NB4 (cell line): ENCODE data around the gene VGF.

Experiments used
- DNase-seq: peaks from one replicate; pipeline ENCODE4 v3.0.0; 2010; ENCODE audit warnings: low read depth
- H3K4me3 ChIP-seq: one replicate; pipeline ENCODE4 v1.5.1; 2011; ENCODE audit warnings: mild to moderate bottlenecking, low read depth, low read length, moderate library complexity
- MYC ChIP-seq: IDR thresholded peaks from 2 replicates; pipeline ENCODE4 v1.6.1; 2011; ENCODE audit warnings: low read depth, low read length
- POLR2A ChIP-seq: IDR thresholded peaks from 2 replicates; pipeline ENCODE4 v1.6.1; 2011; ENCODE audit warnings: mild to moderate bottlenecking; ENCODE audit not compliant: insufficient read length; ENCODE audit errors: extremely low read depth
- TF ChIP-seq, protein P1 (sequence below): IDR thresholded peaks from 2 replicates; pipeline ENCODE4 v1.6.1; 2011; ENCODE audit warnings: low read depth, low read length
- TF ChIP-seq, protein P2 (sequence below): IDR thresholded peaks from one replicate; pipeline ENCODE4 v1.5.1; 2012; ENCODE audit warnings: low read depth, low read length

The VGF gene

DNA sequence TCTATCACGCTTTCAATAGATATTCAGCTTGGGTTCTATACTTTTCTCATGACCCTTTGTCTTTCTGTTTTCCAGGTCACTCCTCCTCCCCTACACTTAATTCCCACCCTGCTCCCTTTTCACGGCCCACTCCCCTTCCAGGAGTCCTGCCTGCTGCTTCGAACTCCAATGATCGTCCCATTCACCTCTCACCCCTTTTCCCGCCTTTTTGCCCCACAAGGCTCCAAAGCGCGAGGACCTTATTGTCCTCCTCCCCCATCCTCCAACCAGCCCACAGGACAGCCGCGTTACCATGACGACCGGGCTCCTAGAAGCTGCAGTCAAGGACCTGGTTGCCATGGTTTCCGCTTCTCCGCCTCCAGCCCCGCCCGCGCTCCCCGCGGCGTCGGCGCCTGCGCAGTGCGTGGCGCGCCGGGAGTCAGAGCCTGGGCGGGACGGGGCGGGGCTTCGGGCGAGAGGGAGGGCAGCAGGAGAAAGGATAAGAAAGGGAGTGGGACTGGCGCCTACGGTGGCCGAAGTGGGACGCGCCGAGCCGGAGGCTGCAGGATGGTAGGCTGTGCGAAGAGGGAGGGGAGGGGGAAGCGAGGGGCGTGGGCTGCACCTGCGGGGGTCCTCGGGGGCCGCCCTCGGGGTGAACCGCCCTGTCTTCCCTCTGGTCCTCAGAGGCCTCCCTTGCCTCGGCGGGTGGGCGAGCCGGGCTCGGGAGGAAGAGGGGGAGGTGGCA is 11.2 kb downstream of the VGF start, which contains the start of gene AP1S1:
TSS of gene AP1S1 (plus strand) at position 508 of the 724 bp plus-strand sequence. CDS start at position 547, 39 bp downstream.
- peak within 1 kb of the TSS; percentile 69 for H3K4me3 ChIP-seq
- DNase-seq, result peak; percentile 96
- TF ChIP-seq POLR2A (no peak), MYC (no peak)
- TF ChIP-seq, protein P1, sequence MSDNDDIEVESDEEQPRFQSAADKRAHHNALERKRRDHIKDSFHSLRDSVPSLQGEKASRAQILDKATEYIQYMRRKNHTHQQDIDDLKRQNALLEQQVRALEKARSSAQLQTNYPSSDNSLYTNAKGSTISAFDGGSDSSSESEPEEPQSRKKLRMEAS, result no peak; the same call in 1 of the 2 replicates
- TF ChIP-seq, protein P2, sequence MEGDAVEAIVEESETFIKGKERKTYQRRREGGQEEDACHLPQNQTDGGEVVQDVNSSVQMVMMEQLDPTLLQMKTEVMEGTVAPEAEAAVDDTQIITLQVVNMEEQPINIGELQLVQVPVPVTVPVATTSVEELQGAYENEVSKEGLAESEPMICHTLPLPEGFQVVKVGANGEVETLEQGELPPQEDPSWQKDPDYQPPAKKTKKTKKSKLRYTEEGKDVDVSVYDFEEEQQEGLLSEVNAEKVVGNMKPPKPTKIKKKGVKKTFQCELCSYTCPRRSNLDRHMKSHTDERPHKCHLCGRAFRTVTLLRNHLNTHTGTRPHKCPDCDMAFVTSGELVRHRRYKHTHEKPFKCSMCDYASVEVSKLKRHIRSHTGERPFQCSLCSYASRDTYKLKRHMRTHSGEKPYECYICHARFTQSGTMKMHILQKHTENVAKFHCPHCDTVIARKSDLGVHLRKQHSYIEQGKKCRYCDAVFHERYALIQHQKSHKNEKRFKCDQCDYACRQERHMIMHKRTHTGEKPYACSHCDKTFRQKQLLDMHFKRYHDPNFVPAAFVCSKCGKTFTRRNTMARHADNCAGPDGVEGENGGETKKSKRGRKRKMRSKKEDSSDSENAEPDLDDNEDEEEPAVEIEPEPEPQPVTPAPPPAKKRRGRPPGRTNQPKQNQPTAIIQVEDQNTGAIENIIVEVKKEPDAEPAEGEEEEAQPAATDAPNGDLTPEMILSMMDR, result no peak

DNA sequence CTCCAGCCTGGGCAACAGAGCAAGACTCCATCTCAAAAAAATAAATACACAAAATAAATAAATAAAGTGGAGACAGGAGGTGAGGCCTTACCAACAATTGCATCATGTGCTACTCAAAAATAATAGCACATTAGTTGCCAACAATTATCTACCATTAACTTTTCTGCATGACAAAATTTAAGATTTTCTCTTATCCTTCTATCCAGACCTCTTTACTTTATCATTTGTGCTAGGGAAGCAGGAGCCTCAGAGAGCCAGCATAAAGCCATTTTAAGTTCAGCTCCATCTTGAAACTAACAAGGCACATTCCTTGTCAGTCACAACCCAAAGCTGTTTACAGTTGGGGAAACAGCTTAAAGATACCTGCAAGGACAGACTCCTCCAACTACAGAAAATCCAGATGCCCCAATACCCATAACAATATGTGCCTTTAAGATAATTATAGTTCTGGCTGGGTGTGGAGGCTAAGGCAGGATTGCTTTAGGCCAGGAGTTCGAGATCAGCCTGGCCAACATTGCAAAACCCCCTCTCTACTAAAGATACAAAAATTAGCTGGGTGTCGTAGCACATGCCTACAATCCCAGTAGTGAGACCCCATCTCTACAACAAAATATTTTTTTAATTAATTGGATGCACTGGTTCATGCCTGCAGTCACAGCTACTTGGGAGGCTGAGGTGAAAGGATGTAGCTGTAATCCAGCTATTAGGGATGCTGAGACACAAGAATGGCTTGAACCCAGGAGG is 13.3 kb downstream of the VGF start:
- no peak for DNase-seq
- TF ChIP-seq, protein P1, result no peak
- TF ChIP-seq MYC (no peak), POLR2A (no peak)
- TF ChIP-seq, protein P2, result no peak
- H3K4me3 ChIP-seq, result no peak overlapping the region

DNA sequence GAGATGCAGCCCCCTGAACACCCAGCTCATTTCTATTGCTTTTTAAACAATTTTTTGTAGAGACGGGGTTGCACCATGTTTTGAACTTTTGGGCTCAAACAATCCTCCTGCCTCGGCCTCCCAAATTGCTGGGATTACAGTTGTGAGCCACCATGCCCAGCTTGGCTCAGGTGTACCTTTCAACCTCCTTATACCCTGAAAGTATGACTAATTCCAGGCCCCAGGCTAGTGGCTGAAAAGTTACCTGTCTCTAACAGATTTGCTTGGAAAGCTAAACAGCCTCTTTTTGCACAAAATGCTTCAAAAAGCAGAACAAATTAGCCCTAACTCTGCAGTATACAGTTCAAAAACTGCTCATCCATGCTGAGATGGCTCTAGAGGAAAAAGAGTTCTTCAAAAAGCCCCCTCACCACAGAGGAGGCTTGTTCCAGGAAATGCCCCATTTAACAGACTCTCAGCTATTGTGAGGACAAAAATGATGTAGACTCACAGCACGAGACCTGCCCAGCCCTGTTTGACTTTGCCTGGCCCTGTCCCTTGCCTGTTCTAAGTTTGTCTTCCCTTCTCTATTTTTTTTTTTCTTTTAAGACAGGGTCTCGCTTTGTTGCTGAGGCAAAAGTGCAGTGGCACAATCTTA is 24.5 kb downstream of the VGF start:
- no peak for TF ChIP-seq POLR2A
- TF ChIP-seq, protein P1, result no peak
- no peak for TF ChIP-seq MYC
- TF ChIP-seq, protein P2, result no peak
- H3K4me3 ChIP-seq, result no peak overlapping the region
- DNase-seq, result no peak

DNA sequence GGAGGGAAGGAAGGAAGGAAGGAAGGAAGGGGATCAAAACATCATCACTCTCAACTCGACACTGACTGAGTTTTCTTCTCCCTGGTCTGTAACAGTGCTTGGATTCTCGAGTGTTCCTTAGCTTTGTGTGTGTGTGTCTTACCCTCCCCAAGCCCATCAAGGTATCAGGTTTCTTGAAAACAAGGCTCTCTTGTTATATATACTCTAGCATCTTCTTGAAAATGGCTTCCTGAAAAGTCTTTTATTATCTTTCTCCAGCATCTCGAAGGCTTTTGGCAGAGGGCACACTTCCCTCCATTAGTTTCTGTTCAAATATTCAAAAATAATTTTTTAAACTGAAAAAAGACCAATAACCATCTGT is 25.1 kb downstream of the VGF start:
- H3K4me3 ChIP-seq, result no peak overlapping the region
- TF ChIP-seq, protein P2, result no peak
- TF ChIP-seq POLR2A (no peak), MYC (no peak)
- TF ChIP-seq, protein P1, result no peak
- DNase-seq, result no peak

DNA sequence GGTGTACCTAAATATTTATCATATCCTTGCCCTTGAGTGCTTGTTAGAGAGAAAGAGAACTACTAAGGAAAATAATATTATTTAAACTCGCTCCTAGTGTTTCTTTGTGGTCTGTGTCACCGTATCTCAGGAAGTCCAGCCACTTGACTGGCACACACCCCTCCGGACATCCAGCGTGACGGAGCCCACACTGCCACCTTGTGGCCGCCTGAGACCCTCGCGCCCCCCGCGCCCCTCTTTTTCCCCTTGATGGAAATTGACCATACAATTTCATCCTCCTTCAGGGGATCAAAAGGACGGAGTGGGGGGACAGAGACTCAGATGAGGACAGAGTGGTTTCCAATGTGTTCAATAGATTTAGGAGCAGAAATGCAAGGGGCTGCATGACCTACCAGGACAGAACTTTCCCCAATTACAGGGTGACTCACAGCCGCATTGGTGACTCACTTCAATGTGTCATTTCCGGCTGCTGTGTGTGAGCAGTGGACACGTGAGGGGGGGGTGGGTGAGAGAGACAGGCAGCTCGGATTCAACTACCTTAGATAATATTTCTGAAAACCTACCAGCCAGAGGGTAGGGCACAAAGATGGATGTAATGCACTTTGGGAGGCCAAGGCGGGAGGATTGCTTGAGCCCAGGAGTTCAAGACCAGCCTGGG is 27.0 kb downstream of the VGF start:
- peak; percentile 99 for DNase-seq
- TF ChIP-seq, protein P1, result peak; percentile 93
- TF ChIP-seq POLR2A (no peak), MYC (peak; percentile 81)
- TF ChIP-seq, protein P2, result peak; percentile 60
- peak overlapping the region; percentile 29 for H3K4me3 ChIP-seq
